Epithelial cell of esophagus (primary cell): ENCODE results near the gene PRIMPOL.

Experiments
- DNase-seq: peaks from one replicate; pipeline ENCODE4 v3.0.0; 2010; ENCODE audit warnings: low read depth
- H3K4me3 ChIP-seq: 2 replicates; pipeline ENCODE4 v1.5.1; 2011; ENCODE audit warnings: mild to moderate bottlenecking, low read length, control low read depth
- TF ChIP-seq, protein P1 (sequence below): IDR thresholded peaks from 2 replicates; pipeline ENCODE4 v1.5.1; 2011; ENCODE audit warnings: low read depth, mild to moderate bottlenecking, low read length, control low read depth, inconsistent platforms; ENCODE audit not compliant: insufficient read depth; ENCODE audit errors: missing control alignments

PRIMPOL gene

DNA sequence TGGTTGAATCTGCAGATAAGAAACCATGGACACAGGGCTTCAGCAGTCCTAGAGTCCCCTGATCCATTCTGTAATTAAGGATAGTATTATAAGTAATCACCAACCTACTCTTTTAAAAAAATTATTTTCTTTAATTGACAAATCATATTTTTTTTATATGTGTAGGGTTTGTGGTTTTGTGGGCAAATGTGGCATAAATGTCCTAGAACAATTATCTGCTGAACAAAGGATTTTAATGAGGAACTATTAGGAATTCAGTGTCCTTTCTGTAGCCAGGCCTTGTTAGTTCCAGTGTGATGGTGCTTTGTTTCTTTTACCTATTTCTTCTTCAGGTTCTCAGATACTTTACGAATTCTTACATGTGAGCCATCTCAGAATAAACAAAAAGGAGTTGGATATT lies 32.4 kb downstream of the PRIMPOL start:
- TF ChIP-seq, protein P1, sequence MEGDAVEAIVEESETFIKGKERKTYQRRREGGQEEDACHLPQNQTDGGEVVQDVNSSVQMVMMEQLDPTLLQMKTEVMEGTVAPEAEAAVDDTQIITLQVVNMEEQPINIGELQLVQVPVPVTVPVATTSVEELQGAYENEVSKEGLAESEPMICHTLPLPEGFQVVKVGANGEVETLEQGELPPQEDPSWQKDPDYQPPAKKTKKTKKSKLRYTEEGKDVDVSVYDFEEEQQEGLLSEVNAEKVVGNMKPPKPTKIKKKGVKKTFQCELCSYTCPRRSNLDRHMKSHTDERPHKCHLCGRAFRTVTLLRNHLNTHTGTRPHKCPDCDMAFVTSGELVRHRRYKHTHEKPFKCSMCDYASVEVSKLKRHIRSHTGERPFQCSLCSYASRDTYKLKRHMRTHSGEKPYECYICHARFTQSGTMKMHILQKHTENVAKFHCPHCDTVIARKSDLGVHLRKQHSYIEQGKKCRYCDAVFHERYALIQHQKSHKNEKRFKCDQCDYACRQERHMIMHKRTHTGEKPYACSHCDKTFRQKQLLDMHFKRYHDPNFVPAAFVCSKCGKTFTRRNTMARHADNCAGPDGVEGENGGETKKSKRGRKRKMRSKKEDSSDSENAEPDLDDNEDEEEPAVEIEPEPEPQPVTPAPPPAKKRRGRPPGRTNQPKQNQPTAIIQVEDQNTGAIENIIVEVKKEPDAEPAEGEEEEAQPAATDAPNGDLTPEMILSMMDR: no peak
- no peak overlapping the region for H3K4me3 ChIP-seq
- no peak for DNase-seq

DNA sequence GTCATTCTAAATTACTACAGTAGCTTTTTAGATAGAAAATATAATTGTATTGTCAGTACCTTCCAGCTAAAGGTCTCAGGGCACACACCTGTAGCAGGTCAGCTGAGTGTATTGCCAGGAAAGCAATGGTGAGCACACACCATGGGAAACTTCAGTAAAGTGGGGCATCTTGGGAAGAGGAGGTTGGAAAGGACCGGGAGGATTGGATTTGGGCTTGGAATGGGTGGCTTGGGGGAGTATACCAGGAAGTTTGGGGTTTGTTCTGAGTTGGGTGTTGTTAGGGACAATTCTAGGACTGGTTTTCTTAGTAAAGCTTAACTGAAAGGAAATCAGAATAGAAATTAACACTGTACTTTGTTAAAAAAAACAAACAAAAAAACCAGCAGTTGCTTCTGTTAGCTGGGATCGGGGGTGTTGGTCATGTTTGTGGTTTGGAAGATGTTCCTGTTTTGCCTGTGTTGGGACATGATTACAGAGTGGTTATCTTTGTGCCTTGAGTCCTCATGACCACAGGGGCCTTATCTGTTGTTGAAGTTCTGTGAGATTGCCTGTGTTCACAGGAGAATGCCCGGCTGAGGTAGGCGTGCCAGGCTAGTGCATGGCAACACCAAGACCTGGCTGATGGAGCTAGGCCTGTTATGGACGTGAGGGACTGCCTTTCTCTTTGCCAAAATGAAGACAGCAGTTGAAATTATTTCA lies 35.1 kb downstream of the PRIMPOL start:
- DNase-seq: peak; percentile 15
- TF ChIP-seq, protein P1: no peak
- H3K4me3 ChIP-seq: no peak overlapping the region

GRCh38 chr4:184688005-184688404 lies 38.5 kb downstream of the PRIMPOL start:
- TF ChIP-seq, protein P1: no peak
- DNase-seq: no peak
- no peak overlapping the region for H3K4me3 ChIP-seq

- peak; percentile 98 for DNase-seq
- H3K4me3 ChIP-seq: no peak overlapping the region
- TF ChIP-seq, protein P1: no peak
Observed at GRCh38 chr4:184688447-184688846, 38.9 kb downstream of the PRIMPOL start.

- TF ChIP-seq, protein P1: no peak
- H3K4me3 ChIP-seq: no peak overlapping the region
- peak; percentile 64 for DNase-seq
Observed at GRCh38 chr4:184689681-184690080, 40.1 kb downstream of the PRIMPOL start.

DNA sequence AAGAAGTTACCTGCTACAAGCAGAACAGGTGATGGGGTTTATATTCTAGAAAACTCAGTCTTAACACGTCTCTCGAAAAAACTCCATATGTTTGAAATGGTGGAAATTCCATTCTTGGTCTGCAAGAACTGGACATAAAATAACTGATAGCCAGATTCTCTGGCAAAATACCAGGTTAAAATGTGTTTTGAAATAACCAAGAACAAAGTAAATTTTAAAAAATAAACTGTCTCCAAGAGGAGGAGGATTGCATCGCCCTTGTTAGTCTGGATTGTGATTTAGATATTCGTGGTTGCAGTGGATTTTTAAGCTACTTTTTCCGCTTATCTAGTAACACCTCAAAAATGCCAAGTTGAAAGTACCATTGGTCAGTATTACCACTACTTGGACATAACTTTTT lies 43.5 kb downstream of the PRIMPOL start:
- TF ChIP-seq, protein P1: no peak
- no peak overlapping the region for H3K4me3 ChIP-seq
- no peak for DNase-seq

- H3K4me3 ChIP-seq: no peak overlapping the region
- DNase-seq: no peak
- TF ChIP-seq, protein P1: no peak
Observed at GRCh38 chr4:184694412-184694956, 44.9 kb downstream of the PRIMPOL start.
